NB4 (cell line): ENCODE measurements around the gene RFX3.

Source experiments
- DNase-seq: peaks from one replicate; pipeline ENCODE4 v3.0.0; 2010; ENCODE audit warnings: low read depth
- H3K4me3 ChIP-seq: one replicate; pipeline ENCODE4 v1.5.1; 2011; ENCODE audit warnings: mild to moderate bottlenecking, low read depth, low read length, moderate library complexity
- CTCF ChIP-seq: IDR thresholded peaks from one replicate; pipeline ENCODE4 v1.5.1; 2012; ENCODE audit warnings: low read depth, low read length
- MYC ChIP-seq: IDR thresholded peaks from 2 replicates; pipeline ENCODE4 v1.6.1; 2011; ENCODE audit warnings: low read depth, low read length
- POLR2A ChIP-seq: IDR thresholded peaks from 2 replicates; pipeline ENCODE4 v1.6.1; 2011; ENCODE audit warnings: mild to moderate bottlenecking; ENCODE audit not compliant: insufficient read length; ENCODE audit errors: extremely low read depth
- TF ChIP-seq, protein P1 (sequence below): IDR thresholded peaks from 2 replicates; pipeline ENCODE4 v1.6.1; 2011; ENCODE audit warnings: low read depth, low read length

Gene RFX3

GRCh38 chr9:3516667-3517330, 9.0 kb downstream of the RFX3 start:
- no peak overlapping the region for H3K4me3 ChIP-seq
- no peak for TF ChIP-seq MYC
- no peak for TF ChIP-seq POLR2A
- TF ChIP-seq, protein P1, sequence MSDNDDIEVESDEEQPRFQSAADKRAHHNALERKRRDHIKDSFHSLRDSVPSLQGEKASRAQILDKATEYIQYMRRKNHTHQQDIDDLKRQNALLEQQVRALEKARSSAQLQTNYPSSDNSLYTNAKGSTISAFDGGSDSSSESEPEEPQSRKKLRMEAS, result no peak
- no peak for TF ChIP-seq CTCF
- no peak for DNase-seq

- TF ChIP-seq MYC (no peak), POLR2A (no peak), CTCF (no peak)
- TF ChIP-seq, protein P1, result no peak
- DNase-seq, result no peak
- no peak overlapping the region for H3K4me3 ChIP-seq
Observed at GRCh38 chr9:3515405-3515804, 10.4 kb downstream of the RFX3 start.

GRCh38 chr9:3514786-3515185, 11.0 kb downstream of the RFX3 start:
- H3K4me3 ChIP-seq, result no peak overlapping the region
- DNase-seq, result no peak
- no peak for TF ChIP-seq POLR2A
- TF ChIP-seq, protein P1, result no peak
- no peak for TF ChIP-seq MYC
- no peak for TF ChIP-seq CTCF

- DNase-seq, result peak; percentile 47
- TF ChIP-seq MYC (no peak; the same call in 1 of the 2 replicates), POLR2A (no peak), CTCF (no peak)
- TF ChIP-seq, protein P1, result no peak
- H3K4me3 ChIP-seq, result no peak overlapping the region
Observed at GRCh38 chr9:3513265-3513818, 12.5 kb downstream of the RFX3 start.

GRCh38 chr9:3511551-3511950, 14.2 kb downstream of the RFX3 start:
- no peak for TF ChIP-seq POLR2A
- TF ChIP-seq CTCF, result no peak
- TF ChIP-seq MYC, result no peak
- TF ChIP-seq, protein P1, result no peak
- H3K4me3 ChIP-seq, result no peak overlapping the region
- DNase-seq, result peak; percentile 39
